ENCODE results near the gene FAM24B. TPM values are rescaled to one million over a fixed set of nuclear protein-coding genes. Genes with fewer than 3 reads are reported as not detected.

The FAM24B gene
- total RNA-seq, 1 donor from 2014 or later: 1.0 TPM

Other genes with a start within 250 kb of the FAM24B start
- gene C10orf120, start 179.7 kb downstream of the FAM24B start, total RNA-seq: not detected
- 0.52 TPM for gene CUZD1, start 33.7 kb downstream of the FAM24B start, total RNA-seq
- gene FAM24A, start 31.0 kb upstream of the FAM24B start, total RNA-seq: not detected
- 12.5 TPM for gene C10orf88, start 74.6 kb upstream of the FAM24B start, total RNA-seq
- gene PSTK, start 100.8 kb upstream of the FAM24B start, total RNA-seq: 5.7 TPM
- 4.7 TPM for gene IKZF5, start 129.2 kb upstream of the FAM24B start, total RNA-seq
- gene ACADSB, start 129.4 kb upstream of the FAM24B start, total RNA-seq: 6.8 TPM